Activated effector memory CD4-positive, alpha-beta T cell treated with anti-CD3 and anti-CD28 coated beads, Interleukin-2, amount 50 U/mL, for 16 hours (primary cell): ENCODE measurements around the gene APC.
"Not testable (repeated sequence)": the region's sequence is repeated elsewhere in the genome, so short reads cannot be mapped to it uniquely, and the experiment has no call there.

ENCODE experiments used
- DNase-seq: peaks from one replicate; pipeline ENCODE4 v3.0.0-alpha.2; 2020

Gene APC

DNA sequence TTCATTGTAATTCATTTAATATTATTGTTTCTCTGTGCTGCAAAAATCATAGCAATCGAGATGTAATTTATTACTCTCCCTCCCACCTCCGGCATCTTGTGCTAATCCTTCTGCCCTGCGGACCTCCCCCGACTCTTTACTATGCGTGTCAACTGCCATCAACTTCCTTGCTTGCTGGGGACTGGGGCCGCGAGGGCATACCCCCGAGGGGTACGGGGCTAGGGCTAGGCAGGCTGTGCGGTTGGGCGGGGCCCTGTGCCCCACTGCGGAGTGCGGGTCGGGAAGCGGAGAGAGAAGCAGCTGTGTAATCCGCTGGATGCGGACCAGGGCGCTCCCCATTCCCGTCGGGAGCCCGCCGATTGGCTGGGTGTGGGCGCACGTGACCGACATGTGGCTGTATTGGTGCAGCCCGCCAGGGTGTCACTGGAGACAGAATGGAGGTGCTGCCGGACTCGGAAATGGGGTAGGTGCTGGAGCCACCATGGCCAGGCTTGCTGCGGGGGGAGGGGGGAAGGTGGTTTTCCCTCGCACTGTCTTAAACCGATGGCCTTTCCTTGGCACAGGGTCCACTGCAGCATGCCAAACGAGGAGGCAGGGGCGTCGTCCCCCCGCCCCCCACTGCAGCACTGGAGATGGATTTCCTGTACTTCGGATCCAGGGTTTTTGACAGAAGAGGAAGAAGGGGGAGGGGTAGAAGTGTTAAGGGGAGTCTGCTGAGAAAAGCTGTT, at the start of gene APC:
Gene APC (plus strand): TSS at position 423 of the 728 bp plus-strand sequence. CDS start 17,006 bp downstream, outside the sequence.
- DNase-seq: peak; percentile 92

- no peak for DNase-seq
Measured at GRCh38 chr5:112689155-112689909, 48.4 kb upstream of the APC start.

GRCh38 chr5:112690605-112691338, 46.9 kb upstream of the APC start:
- no peak for DNase-seq

- DNase-seq: no peak
Measured at GRCh38 chr5:112691339-112691680, 46.4 kb upstream of the APC start.

- DNase-seq: no peak
Measured at GRCh38 chr5:112691758-112692157, 45.9 kb upstream of the APC start.

DNA sequence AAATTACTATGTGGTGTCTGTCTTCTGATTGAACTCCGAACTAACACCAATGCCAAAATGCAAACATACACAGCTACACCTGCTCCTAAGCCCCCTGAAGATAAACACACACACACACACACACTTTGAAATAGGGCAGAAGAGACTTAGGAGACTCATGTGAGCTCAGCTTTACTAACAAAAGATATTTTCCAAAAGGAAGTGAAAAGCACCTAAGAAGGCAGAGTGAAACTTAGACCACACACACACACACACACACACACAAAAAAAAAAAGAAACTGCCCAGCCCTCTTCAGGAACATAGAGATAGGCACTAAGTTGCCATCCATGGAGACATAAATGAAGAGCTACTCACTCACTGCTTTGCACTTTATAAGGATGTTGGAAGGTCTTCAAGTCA, 45.2 kb upstream of the APC start:
- no peak for DNase-seq

DNA sequence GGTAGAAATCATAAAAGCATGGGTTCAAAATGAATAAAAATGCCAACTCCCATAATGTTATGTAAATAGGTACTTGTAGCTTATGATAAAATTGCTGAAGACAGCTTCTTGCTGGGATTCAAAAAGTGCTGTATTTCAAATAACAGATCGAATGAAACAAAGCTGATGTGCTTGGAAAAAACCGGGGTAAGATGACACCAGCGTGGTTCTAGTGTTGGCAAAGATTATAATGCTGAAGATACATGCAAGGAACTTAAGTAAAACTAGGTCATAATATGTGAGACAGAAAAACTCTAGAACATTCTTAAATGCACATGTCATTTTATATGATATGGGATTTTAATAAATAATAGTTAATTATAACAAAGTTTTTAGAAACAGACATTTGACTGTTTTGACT, 44.4 kb upstream of the APC start:
- no peak for DNase-seq

GRCh38 chr5:112694853-112695709, 42.6 kb upstream of the APC start:
- DNase-seq: no peak

DNA sequence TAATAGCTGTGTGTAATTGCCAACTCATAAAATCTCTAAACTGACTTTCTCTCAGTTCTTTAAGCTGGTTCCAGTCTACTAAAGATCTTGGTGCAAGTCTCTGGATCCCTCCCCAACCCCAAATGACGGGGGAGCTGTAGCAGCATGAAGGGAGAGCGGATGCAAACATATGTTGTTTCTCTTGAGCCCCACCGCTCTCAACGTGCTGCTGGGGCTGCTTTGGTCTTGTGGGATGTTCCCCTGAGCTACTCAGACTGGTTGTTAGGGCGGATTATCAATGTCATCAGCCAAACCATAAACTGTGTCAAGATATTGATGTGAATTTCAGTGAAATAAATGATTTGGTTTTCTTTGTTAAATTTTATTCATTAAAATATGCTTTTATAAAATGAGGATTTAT, 40.9 kb upstream of the APC start:
- DNase-seq: no peak

DNA sequence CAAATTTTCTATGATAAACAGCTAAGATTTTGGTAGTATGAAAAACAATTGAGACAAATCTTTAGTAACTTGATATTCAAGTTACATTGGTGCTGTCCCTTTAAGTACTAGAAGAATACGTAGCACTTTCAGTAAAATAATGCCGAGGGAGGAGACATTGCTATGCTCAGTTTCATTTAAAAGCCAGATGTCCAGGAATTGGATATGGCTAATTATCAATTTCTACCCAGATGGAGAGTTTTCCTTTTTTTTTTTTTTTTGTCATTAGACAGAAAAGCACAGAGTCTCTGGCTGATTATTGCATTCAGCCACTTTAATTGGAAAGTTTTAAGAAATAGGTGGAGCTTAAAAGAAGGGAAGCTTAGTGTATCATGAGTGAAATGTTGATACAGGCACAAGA, 40.4 kb upstream of the APC start:
- DNase-seq: no peak

DNA sequence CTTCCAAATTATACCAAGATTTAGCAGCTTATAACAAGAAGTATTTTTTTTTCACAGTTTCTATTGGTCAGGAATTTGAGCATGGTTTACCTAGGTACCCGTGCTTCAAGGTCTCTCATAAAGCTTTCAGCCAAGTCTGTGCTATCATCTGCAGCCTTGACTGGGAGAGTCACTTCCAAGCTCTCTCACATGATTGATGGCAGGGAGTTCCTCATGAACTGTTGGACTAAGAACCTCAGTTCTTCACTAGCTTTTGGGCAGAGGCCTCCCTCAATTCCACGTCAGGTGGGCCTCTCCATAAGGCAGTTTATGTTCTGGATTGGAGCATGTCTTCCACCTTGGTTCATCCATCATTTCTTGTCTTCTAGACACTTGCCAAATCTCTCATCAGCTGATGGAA, 39.9 kb upstream of the APC start:
- DNase-seq: no peak

DNA sequence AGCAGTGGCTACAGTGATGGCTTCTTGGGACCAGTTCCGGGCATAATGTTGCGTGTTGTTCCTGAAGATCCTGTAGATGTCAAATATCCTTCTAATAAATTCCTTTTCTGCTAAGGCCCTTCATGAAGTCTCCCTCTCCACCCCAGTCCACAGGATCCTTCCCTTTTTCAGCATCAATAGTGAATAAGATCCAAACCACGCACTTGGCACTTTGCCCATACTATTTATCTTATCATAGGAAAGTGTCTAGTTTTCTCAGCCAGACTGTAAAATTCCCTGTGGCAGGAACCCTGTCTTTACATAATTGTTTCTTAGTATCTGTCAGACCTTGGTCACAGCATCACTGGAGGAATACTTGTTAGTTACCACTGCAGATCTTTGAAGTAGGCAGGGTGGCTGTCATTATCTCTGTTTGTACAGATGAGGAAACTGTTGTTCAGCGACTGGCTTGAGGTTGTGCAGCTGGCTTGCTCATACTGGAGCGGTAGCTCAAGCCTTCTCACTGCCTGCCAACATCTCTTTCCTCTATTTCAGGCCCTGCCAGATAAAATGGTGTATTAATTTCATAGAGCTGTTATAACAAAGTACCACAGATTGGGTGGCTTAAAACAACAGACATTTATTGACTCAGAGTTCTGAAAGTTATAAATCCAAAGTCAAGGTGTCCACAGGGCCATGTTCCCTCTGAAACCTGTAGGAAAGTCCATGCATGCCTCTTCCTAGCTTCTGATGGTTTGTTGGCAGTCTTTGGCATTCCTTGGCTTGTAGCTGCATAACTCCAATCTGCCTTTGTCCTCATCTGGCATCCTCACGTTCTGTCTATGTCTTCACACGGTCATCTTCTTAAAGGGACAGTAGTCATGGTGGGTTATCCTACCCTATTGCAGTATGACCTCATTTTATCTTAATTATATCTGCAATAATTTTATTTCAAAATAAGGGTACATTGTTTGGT, 33.5 kb upstream of the APC start:
- no peak for DNase-seq

DNA sequence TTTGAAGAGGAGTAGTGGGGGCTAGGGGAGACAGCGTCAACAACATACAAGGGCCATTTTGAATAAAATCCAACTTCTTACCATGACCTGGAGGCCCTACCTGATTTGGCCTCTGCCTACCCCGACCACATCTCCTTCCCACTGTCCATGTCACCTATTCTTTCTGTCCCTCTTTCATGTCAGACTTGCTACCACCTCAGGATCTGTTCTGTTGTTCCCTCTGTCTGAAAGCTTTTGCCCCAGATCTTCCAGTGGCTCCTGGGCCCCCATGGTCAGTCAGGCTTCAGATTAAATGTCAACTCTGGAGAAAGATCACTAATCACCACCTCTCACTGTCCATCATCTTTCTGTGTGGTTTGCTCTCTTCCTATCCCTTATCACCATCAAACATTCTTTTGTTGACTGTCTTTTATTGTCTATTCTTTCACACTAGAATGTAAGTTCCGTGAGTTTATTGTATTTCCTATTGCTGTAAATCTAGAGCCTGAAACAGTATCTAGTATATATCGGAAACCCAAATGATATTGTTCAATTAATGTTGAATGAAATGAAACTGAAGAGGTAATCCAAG, 31.2 kb upstream of the APC start:
- no peak for DNase-seq

DNA sequence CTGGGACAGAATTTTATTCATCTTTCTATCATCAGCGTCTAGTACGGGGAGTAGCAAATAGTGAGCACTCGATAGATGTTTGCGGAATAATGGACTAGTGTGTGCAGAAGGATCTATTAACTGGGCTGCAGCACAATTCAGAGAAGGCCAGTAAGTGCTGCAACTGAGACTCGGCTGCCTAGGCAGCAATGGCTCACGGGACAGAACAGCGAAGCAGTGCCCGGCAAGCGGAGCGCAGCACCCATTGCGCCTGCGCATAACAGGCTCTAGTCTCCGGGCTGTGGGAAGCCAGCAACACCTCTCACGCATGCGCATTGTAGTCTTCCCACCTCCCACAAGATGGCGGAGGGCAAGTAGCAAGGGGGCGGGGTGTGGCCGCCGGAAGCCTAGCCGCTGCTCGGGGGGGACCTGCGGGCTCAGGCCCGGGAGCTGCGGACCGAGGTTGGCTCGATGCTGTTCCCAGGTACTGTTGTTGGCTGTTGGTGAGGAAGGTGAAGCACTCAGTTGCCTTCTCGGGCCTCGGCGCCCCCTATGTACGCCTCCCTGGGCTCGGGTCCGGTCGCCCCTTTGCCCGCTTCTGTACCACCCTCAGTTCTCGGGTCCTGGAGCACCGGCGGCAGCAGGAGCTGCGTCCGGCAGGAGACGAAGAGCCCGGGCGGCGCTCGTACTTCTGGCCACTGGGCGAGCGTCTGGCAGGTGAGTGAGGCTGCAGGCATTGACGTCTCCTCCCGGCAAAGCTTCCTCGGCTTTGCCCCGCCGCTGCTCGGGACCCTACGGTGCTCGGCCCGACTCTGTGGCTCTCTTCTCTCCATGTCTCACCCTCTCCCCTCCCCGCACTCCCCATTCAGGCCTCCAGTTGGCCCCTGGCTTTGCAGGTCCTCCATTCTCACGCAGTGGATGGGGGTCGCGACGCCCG, 30.2 kb upstream of the APC start:
- peak; percentile 98 for DNase-seq

DNA sequence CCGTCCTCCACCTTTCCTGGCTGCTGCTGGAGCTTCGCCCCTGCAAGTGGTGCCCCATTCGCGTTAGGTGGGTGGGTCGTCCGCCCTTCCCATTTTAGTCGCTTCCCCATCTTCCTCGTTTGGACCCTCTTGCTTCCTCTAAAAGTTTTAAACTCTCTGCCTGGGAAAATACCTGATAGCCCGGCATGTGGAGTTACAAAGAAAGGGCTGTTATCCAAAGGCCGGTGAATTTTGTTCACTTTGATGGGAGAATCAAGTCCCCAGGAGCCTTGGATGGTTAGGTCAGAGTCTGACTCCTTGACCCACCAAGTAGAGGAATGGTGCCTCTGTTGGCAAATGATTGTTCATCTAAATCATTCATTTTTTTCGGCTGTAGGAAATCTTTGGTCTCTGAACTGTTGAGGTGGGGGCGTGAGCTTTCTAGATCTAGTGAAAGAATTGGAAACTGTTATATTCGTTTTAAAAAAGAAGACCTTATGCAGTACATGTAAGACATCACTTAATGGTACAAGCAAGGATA, 29.5 kb upstream of the APC start:
- no peak for DNase-seq

DNA sequence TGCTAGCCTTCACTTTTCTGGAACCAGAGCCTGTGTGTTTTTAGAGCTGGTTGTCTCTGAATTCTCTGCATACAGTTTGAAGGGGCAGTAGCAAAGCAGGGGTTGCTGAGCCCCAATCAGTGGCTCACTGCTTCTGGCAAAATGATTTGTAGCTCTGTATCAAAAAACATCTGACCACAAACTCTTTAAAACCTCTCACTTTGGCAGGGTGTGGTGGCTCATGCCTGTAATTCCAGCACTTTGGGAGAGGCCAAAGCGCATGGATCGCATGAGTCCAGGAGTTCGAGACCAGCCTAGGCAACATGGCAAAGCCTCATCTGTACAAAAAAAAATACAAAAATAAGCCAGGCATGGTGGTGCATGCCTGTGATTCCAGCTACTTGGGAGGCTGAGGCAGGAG, 28.3 kb upstream of the APC start:
- DNase-seq: no peak

GRCh38 chr5:112710896-112711295, 26.8 kb upstream of the APC start:
- no peak for DNase-seq

DNA sequence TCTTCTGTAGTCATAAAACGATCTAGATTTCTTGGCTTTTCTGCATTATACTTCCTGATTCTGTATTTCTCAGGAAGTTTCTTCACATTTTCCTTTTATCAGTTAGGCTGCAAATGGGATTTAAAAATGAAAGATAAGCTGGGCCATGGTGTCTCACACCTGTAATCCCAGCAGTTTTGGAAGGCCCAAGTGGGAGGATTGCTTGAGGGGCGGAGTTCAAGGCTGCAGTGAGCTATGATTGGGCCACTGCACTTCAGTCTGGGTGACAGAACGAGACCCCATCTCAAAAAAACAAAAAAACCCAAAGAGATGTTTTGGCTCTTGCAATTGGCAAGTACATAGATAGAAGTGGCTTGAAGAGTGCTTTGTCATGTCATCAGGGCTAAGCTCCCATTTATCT, 26.2 kb upstream of the APC start:
- no peak for DNase-seq

GRCh38 chr5:112713206-112713605, 24.5 kb upstream of the APC start:
- no peak for DNase-seq

- not testable (repeated sequence) for DNase-seq
Measured at GRCh38 chr5:112716895-112717294, 20.8 kb upstream of the APC start.
